GM19467 (cell line): Measurements from ENCODE around the gene SPTB.

Experiments
- ATAC-seq: cut with Tn5 transposase; IDR thresholded peaks from one replicate; pipeline ENCODE4 v1.9.1; 2021; ENCODE audit warnings: mild to moderate bottlenecking, moderate library complexity; ENCODE audit not compliant: unreplicated experiment

The SPTB gene

GRCh38 chr14:64698903-64699302 is 180.8 kb downstream of the SPTB start:
- ATAC-seq, result no peak

- no peak for ATAC-seq
These were observed 183.3 kb downstream of the SPTB start for GRCh38 chr14:64696355-64696857.
